ENCODE measurements around the gene ASIC3. TPM values are rescaled to one million over a fixed set of nuclear protein-coding genes. Genes with fewer than 3 reads are reported as not detected.

The ASIC3 gene
- total and polyA plus RNA-seq, 2 experiments from 2014 or later = 2.1 to 4.5 TPM

- peak overlapping the region; percentile 78 for H3K4me2 ChIP-seq
- no peaks in the 10 kb centered on the region for H3K9me3 ChIP-seq (ENCODE audit: low read depth)
- no peaks in the 10 kb centered on the region for H3K36me3 ChIP-seq (replicated peaks; ENCODE audit: insufficient read depth, low read depth)
- DNase-seq (ENCODE audit: low spot score) = peak; percentile 84
- no peaks in the 10 kb centered on the region for H3K9me2 ChIP-seq (replicated peaks; ENCODE audit: insufficient read depth)
- WGBS (ENCODE audit: low lambda C conversion rate, missing lambda C conversion rate) = 40% methylated on average over 51 of the region's 55 CpGs
- H4K20me1 ChIP-seq (ENCODE audit: insufficient read depth, poor library complexity, severe bottlenecking) = no peaks in the 10 kb centered on the region
- H3K27ac ChIP-seq = no peak overlapping the region
- peaks cover 9% of the 10 kb centered on the region for H3K27me3 ChIP-seq
- no peaks in the 10 kb centered on the region for H3K79me2 ChIP-seq
- TF ChIP-seq CTCF (IDR thresholded peaks at IDR 0.05; ENCODE audit: poor library complexity) (peak; percentile 16), EZH2phosphoT487 (IDR thresholded peaks at IDR 0.05; ENCODE audit: low read depth, severe bottlenecking, unreplicated experiment) (no peak), EZH2 (IDR thresholded peaks at IDR 0.05; ENCODE audit: borderline replicate concordance) (no peak)
- peak overlapping the region; percentile 38 for H2AFZ ChIP-seq
- no peak overlapping the region for H3K4me3 ChIP-seq
- H3K4me1 ChIP-seq (ENCODE audit: insufficient read depth) = peaks cover 35% of the 10 kb centered on the region
Measured at GRCh38 chr7:151013733-151014497, 34.4 kb upstream of the ASIC3 start.

GRCh38 chr7:151014950-151015349 is 33.4 kb upstream of the ASIC3 start:
- WGBS (ENCODE audit: low lambda C conversion rate, missing lambda C conversion rate) = 88% methylated on average over 8 of the region's 8 CpGs
- Histone ChIP-seq H3K79me2 (no peaks in the 10 kb centered on the region), H2AFZ (no peak overlapping the region), H3K36me3 (replicated peaks; ENCODE audit: insufficient read depth, low read depth) (no peaks in the 10 kb centered on the region), H3K27ac (no peak overlapping the region), H3K4me1 (ENCODE audit: insufficient read depth) (peaks cover 33% of the 10 kb centered on the region), H3K27me3 (peaks cover 20% of the 10 kb centered on the region), H3K9me3 (ENCODE audit: low read depth) (no peaks in the 10 kb centered on the region), H3K9me2 (replicated peaks; ENCODE audit: insufficient read depth) (no peaks in the 10 kb centered on the region), H3K4me3 (no peak overlapping the region), H4K20me1 (ENCODE audit: insufficient read depth, poor library complexity, severe bottlenecking) (no peaks in the 10 kb centered on the region), H3K4me2 (no peak overlapping the region)
- no peak for DNase-seq (ENCODE audit: low spot score)
- no peak for TF ChIP-seq EZH2phosphoT487 (IDR thresholded peaks at IDR 0.05; ENCODE audit: low read depth, severe bottlenecking, unreplicated experiment)
- TF ChIP-seq CTCF (IDR thresholded peaks at IDR 0.05; ENCODE audit: poor library complexity) = no peak
- TF ChIP-seq EZH2 (IDR thresholded peaks at IDR 0.05; ENCODE audit: borderline replicate concordance) = no peak

GRCh38 chr7:151015967-151016366 is 32.4 kb upstream of the ASIC3 start:
- WGBS (ENCODE audit: low lambda C conversion rate, missing lambda C conversion rate) = 96% methylated on average over 5 of the region's 5 CpGs
- H3K4me2 ChIP-seq = no peak overlapping the region

More at GRCh38 chr7:151015967-151016366, 32.4 kb upstream of the ASIC3 start:
- Histone ChIP-seq H3K79me2 (no peaks in the 10 kb centered on the region), H3K9me3 (ENCODE audit: low read depth) (no peaks in the 10 kb centered on the region), H2AFZ (no peak overlapping the region), H4K20me1 (ENCODE audit: insufficient read depth, poor library complexity, severe bottlenecking) (no peaks in the 10 kb centered on the region), H3K27me3 (peaks cover 30% of the 10 kb centered on the region), H3K27ac (no peak overlapping the region), H3K36me3 (replicated peaks; ENCODE audit: insufficient read depth, low read depth) (no peaks in the 10 kb centered on the region), H3K4me1 (ENCODE audit: insufficient read depth) (peaks cover 33% of the 10 kb centered on the region), H3K9me2 (replicated peaks; ENCODE audit: insufficient read depth) (no peaks in the 10 kb centered on the region), H3K4me3 (no peak overlapping the region)
- TF ChIP-seq CTCF (IDR thresholded peaks at IDR 0.05; ENCODE audit: poor library complexity) (no peak), EZH2phosphoT487 (IDR thresholded peaks at IDR 0.05; ENCODE audit: low read depth, severe bottlenecking, unreplicated experiment) (no peak), EZH2 (IDR thresholded peaks at IDR 0.05; ENCODE audit: borderline replicate concordance) (no peak)
- DNase-seq (ENCODE audit: low spot score) = no peak
